ENCODE measurements around the gene TOX4. TPM values are rescaled to one million over a fixed set of nuclear protein-coding genes. Genes with fewer than 3 reads are reported as not detected.

The TOX4 gene
- total RNA-seq, 4 donors from 2014 or later: 31.4 to 74.5 (median 61.7) TPM

GRCh38 chr14:21494902-21495762 is 18.1 kb downstream of the TOX4 start:
- H3K4me1 ChIP-seq: no peaks in the 10 kb centered on the region
- no peaks in the 10 kb centered on the region for H3K9me3 ChIP-seq
- no peak for DNase-seq
- peaks cover 0 to 97% (median 0%) of the 10 kb centered on the region in 3 donors for H3K36me3 ChIP-seq
- no peak for TF ChIP-seq CTCF (IDR thresholded peaks at IDR 0.05)
- no peak for TF ChIP-seq POLR2A (IDR thresholded peaks at IDR 0.05)
- H3K27me3 ChIP-seq: no peaks in the 10 kb centered on the region
- no peak overlapping the region for H3K4me3 ChIP-seq
- no peak overlapping the region for H3K27ac ChIP-seq

- H3K4me1 ChIP-seq: no peaks in the 10 kb centered on the region
- H3K36me3 ChIP-seq: peaks cover 0 to 87% (median 0%) of the 10 kb centered on the region in 3 donors
- H3K4me3 ChIP-seq: no peak overlapping the region
- no peaks in the 10 kb centered on the region for H3K27me3 ChIP-seq
- DNase-seq: no peak
- no peak for TF ChIP-seq POLR2A (IDR thresholded peaks at IDR 0.05)
- no peak for TF ChIP-seq CTCF (IDR thresholded peaks at IDR 0.05)
- no peak overlapping the region for H3K27ac ChIP-seq
- H3K9me3 ChIP-seq: no peaks in the 10 kb centered on the region
These were observed 19.5 kb downstream of the TOX4 start for GRCh38 chr14:21496453-21496852.

GRCh38 chr14:21498540-21499526 is 21.8 kb downstream of the TOX4 start:
- Histone ChIP-seq H3K4me1 (no peaks in the 10 kb centered on the region), H3K4me3 (no peak overlapping the region), H3K27ac (no peak overlapping the region), H3K27me3 (no peaks in the 10 kb centered on the region), H3K36me3 (peaks cover 0 to 82% (median 0%) of the 10 kb centered on the region in 3 donors), H3K9me3 (no peaks in the 10 kb centered on the region)
- no peak for DNase-seq
- TF ChIP-seq POLR2A (IDR thresholded peaks at IDR 0.05) (no peak), CTCF (IDR thresholded peaks at IDR 0.05) (peak in 4 of 6 experiments; percentile 47 to 67 (median 62))

- H3K27ac ChIP-seq: no peak overlapping the region
- TF ChIP-seq POLR2A (IDR thresholded peaks at IDR 0.05) (no peak), CTCF (IDR thresholded peaks at IDR 0.05) (no peak)
- no peaks in the 10 kb centered on the region for H3K9me3 ChIP-seq
- peaks cover 0 to 6% (median 0%) of the 10 kb centered on the region in 4 donors for H3K4me1 ChIP-seq
- DNase-seq: no peak
- H3K4me3 ChIP-seq: no peak overlapping the region
- H3K36me3 ChIP-seq: peaks cover 0 to 54% (median 0%) of the 10 kb centered on the region in 3 donors
- H3K27me3 ChIP-seq: no peaks in the 10 kb centered on the region
These were observed 24.6 kb downstream of the TOX4 start for GRCh38 chr14:21501568-21501967.

GRCh38 chr14:21503376-21503775 is 26.4 kb downstream of the TOX4 start:
- H3K36me3 ChIP-seq: peaks cover 0 to 48% (median 0%) of the 10 kb centered on the region in 3 donors
- H3K4me1 ChIP-seq: peaks cover 0 to 6% (median 0%) of the 10 kb centered on the region in 4 donors
- no peaks in the 10 kb centered on the region for H3K27me3 ChIP-seq
- TF ChIP-seq POLR2A (IDR thresholded peaks at IDR 0.05): no peak
- TF ChIP-seq CTCF (IDR thresholded peaks at IDR 0.05): no peak
- H3K4me3 ChIP-seq: no peak overlapping the region
- H3K9me3 ChIP-seq: no peaks in the 10 kb centered on the region
- no peak for DNase-seq
- no peak overlapping the region for H3K27ac ChIP-seq
